ENCODE results near the gene SHC2. TPM values are rescaled to one million over a fixed set of nuclear protein-coding genes. Genes with fewer than 3 reads are reported as not detected.
A peak's percentile ranks its signal among the peaks of the same experiment; 100 is the strongest.

The SHC2 gene
- total RNA-seq, 1 donor from 2014 or later: 47.8 TPM

DNA sequence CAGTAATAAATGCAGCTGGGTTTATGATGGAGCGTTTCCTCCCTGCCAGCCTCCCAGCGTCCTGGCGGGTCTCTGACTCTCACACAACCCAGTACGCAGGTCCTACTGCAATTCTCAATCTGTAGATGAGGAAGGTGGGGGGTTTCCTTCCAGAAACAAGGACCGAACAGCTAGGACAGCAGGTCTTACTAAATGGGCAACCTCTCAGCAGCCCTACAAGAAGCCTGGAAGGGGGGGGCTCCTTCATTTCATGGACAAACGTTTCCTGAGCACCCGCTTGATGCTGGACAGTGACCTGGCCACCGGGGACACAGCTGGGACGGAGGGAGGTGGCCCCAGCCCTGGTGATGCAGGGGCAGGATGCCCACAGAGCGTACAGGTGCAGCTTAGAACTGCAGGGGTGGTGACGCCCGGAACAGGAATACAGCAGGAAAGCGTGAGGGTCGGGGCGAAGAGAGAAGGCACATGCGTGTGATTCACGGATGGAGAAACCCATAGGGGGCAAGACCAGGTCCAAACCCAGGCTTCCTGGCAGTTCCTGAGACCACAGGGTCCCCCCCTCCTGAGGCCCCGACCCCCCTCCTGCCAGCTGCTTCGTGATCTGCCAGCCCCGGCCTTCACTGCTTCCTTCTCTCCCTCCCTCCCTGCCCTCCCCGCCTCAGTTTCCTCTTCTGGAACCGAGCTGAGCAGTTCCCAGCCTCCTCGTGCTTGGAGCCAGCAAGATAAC is 51.2 kb downstream of the SHC2 start:
- no peaks in the 10 kb centered on the region for H3K36me3 Mint-ChIP-seq (ENCODE audit: low read depth)
- peak overlapping the region; percentile 78 for H3K4me3 Mint-ChIP-seq (ENCODE audit: unreplicated experiment)
- no peak overlapping the region for H3K27ac Mint-ChIP-seq (ENCODE audit: unreplicated experiment)
- DNase-seq (ENCODE audit: low spot score): peak; percentile 66
- H3K4me1 Mint-ChIP-seq (ENCODE audit: low read depth): peaks cover 6% of the 10 kb centered on the region
- TF ChIP-seq, protein P1, sequence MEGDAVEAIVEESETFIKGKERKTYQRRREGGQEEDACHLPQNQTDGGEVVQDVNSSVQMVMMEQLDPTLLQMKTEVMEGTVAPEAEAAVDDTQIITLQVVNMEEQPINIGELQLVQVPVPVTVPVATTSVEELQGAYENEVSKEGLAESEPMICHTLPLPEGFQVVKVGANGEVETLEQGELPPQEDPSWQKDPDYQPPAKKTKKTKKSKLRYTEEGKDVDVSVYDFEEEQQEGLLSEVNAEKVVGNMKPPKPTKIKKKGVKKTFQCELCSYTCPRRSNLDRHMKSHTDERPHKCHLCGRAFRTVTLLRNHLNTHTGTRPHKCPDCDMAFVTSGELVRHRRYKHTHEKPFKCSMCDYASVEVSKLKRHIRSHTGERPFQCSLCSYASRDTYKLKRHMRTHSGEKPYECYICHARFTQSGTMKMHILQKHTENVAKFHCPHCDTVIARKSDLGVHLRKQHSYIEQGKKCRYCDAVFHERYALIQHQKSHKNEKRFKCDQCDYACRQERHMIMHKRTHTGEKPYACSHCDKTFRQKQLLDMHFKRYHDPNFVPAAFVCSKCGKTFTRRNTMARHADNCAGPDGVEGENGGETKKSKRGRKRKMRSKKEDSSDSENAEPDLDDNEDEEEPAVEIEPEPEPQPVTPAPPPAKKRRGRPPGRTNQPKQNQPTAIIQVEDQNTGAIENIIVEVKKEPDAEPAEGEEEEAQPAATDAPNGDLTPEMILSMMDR (IDR thresholded peaks at IDR 0.05): no peak
- H3K9me3 Mint-ChIP-seq (ENCODE audit: low read depth): no peaks in the 10 kb centered on the region
- H3K27me3 Mint-ChIP-seq (ENCODE audit: low read depth): peaks cover 7% of the 10 kb centered on the region

GRCh38 chr19:408902-409515 is 51.8 kb downstream of the SHC2 start, which contains the start of gene C2CD4C:
Gene C2CD4C (minus strand): TSS chr19:409147. CDS start chr19:408361, 786 bp downstream.
- Mint-ChIP-seq H3K27ac (ENCODE audit: unreplicated experiment) (no peak within 1 kb of the TSS), H3K4me1 (ENCODE audit: low read depth) (peaks cover 6% of the 10 kb centered on the region), H3K36me3 (ENCODE audit: low read depth) (no peaks in the 10 kb centered on the region), H3K27me3 (ENCODE audit: low read depth) (peaks cover 7% of the 10 kb centered on the region), H3K9me3 (ENCODE audit: low read depth) (no peaks in the 10 kb centered on the region), H3K4me3 (ENCODE audit: unreplicated experiment) (peak within 1 kb of the TSS; percentile 78)
- peak; percentile 73 for DNase-seq (ENCODE audit: low spot score)
- TF ChIP-seq, protein P1 (IDR thresholded peaks at IDR 0.05): no peak

DNA sequence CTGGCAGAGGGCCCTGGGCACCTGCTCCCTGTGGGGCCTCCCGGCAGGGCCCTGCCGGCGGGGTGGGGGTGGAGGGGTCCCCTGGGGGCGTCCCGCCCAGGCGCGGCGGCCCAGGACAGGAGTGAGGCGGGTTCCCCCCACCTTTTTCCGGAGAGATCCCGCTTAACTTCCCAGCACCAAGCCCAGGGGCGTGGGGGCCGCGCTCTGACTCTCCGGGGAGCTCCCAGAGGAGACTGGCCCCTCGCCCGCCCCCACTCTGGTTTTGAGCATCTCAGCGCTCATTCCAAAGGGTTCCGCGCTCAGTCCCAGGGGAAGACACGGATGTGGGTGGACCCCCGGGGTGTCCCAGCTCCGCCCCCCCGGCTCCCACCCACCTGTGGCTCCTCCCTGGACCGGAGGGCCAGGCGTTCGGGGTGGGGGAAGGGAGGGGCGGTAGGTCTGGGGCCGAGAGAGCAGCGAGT is 52.4 kb downstream of the SHC2 start:
- Mint-ChIP-seq H3K4me3 (ENCODE audit: unreplicated experiment) (no peak overlapping the region), H3K4me1 (ENCODE audit: low read depth) (peaks cover 6% of the 10 kb centered on the region), H3K36me3 (ENCODE audit: low read depth) (no peaks in the 10 kb centered on the region), H3K27me3 (ENCODE audit: low read depth) (peaks cover 7% of the 10 kb centered on the region), H3K27ac (ENCODE audit: unreplicated experiment) (no peak overlapping the region), H3K9me3 (ENCODE audit: low read depth) (no peaks in the 10 kb centered on the region)
- DNase-seq (ENCODE audit: low spot score): no peak
- TF ChIP-seq, protein P1 (IDR thresholded peaks at IDR 0.05): no peak

- peaks cover 13% of the 10 kb centered on the region for H3K27me3 Mint-ChIP-seq (ENCODE audit: low read depth)
- H3K27ac Mint-ChIP-seq (ENCODE audit: unreplicated experiment): no peak overlapping the region
- no peak overlapping the region for H3K4me3 Mint-ChIP-seq (ENCODE audit: unreplicated experiment)
- H3K9me3 Mint-ChIP-seq (ENCODE audit: low read depth): no peaks in the 10 kb centered on the region
- H3K4me1 Mint-ChIP-seq (ENCODE audit: low read depth): peaks cover 6% of the 10 kb centered on the region
- TF ChIP-seq, protein P1 (IDR thresholded peaks at IDR 0.05): no peak
- H3K36me3 Mint-ChIP-seq (ENCODE audit: low read depth): no peaks in the 10 kb centered on the region
- DNase-seq (ENCODE audit: low spot score): peak; percentile 94
Measured at GRCh38 chr19:407511-408440, 53.1 kb downstream of the SHC2 start.
